GM12801 (cell line): ENCODE data around the gene PDE10A.

Source experiments
- TF ChIP-seq, protein P1 (sequence below): IDR thresholded peaks from one replicate; pipeline ENCODE4 v1.5.1; 2011; ENCODE audit warnings: control low read depth; ENCODE audit not compliant: insufficient read length; ENCODE audit errors: extremely low read depth

PDE10A gene

DNA sequence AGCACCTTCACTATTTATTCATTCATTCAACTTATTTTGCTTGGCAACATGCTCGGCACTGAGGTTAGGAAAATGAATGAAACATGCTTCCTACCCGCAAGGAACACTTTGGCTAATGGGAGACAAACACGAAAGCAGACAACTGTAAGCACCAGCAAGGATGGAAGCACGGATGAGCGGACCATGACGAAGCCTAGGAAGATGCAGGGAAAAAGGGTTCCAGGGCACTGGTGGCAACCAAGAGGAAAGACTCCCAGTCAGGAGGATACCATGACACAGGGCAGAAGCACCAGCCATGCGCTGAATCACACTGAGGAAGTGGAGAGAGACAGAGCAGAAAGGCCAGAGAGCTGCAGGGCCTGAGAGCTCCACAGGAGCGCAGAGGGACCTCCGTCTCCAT lies 9.8 kb downstream of the PDE10A start:
- TF ChIP-seq, protein P1, sequence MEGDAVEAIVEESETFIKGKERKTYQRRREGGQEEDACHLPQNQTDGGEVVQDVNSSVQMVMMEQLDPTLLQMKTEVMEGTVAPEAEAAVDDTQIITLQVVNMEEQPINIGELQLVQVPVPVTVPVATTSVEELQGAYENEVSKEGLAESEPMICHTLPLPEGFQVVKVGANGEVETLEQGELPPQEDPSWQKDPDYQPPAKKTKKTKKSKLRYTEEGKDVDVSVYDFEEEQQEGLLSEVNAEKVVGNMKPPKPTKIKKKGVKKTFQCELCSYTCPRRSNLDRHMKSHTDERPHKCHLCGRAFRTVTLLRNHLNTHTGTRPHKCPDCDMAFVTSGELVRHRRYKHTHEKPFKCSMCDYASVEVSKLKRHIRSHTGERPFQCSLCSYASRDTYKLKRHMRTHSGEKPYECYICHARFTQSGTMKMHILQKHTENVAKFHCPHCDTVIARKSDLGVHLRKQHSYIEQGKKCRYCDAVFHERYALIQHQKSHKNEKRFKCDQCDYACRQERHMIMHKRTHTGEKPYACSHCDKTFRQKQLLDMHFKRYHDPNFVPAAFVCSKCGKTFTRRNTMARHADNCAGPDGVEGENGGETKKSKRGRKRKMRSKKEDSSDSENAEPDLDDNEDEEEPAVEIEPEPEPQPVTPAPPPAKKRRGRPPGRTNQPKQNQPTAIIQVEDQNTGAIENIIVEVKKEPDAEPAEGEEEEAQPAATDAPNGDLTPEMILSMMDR, result no peak

- TF ChIP-seq, protein P1, result no peak
Measured at GRCh38 chr6:165652766-165653165, 10.3 kb downstream of the PDE10A start.

- TF ChIP-seq, protein P1, result no peak
Measured at GRCh38 chr6:165649166-165650137, 13.6 kb downstream of the PDE10A start.

- TF ChIP-seq, protein P1, result no peak
Measured at GRCh38 chr6:165647041-165647440, 16.0 kb downstream of the PDE10A start.

GRCh38 chr6:165645919-165646318 lies 17.1 kb downstream of the PDE10A start:
- TF ChIP-seq, protein P1, result no peak

DNA sequence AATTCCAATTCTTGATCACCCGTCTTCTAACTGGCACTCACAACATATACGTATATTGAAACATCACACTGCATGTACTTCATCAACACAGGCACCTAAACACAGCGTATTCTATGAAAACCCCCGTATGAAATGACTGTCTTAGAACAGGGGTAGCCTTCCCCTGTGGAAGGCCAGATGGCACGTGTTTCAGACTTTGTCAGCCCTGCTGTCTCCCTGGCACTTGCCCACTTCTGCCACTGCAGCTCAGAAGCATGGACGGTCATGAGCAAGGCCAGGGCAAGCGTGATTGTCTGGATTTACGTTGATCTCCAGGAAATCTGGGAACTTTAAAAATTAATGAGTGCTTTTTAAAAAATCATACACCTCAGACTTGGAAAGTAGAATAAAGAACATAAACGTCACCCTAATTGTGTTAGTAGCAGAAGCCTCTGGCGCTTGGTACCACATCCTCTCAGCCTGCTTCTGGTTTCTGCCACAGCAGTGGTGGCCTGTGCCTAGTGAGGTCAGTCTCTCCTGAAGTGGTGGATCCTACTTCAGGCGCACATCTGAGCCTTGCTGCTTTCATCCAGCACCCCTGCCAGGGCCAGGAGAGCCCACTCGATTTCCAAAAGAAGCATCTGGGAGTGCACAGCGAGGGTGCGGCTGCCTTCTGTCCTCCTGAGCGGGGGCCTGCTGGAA lies 18.3 kb downstream of the PDE10A start:
- TF ChIP-seq, protein P1, result no peak

- TF ChIP-seq, protein P1, result no peak
Measured at GRCh38 chr6:165643015-165643414, 20.0 kb downstream of the PDE10A start.
